Amniotic epithelial cell (primary cell): ENCODE measurements around the gene SLIT3.

Experiments used
- DNase-seq: peaks from one replicate; pipeline ENCODE4 v3.0.0-alpha.2; 2010; ENCODE audit warnings: low read depth

The SLIT3 gene

GRCh38 chr5:169300468-169301385 lies at the start of gene SLIT3:
Gene SLIT3 (minus strand): TSS chr5:169301139. CDS start chr5:169300709, 430 bp downstream.
- peak; percentile 59 for DNase-seq

GRCh38 chr5:169350016-169350415 lies 49.1 kb upstream of the SLIT3 start:
- peak; percentile 92 for DNase-seq

- DNase-seq, result peak; percentile 37
These were observed 46.8 kb upstream of the SLIT3 start for GRCh38 chr5:169347786-169348185.

GRCh38 chr5:169344629-169345028 lies 43.7 kb upstream of the SLIT3 start:
- peak; percentile 26 for DNase-seq

- DNase-seq, result no peak
These were observed 42.8 kb upstream of the SLIT3 start for GRCh38 chr5:169343766-169344165.

GRCh38 chr5:169341556-169341955 lies 40.6 kb upstream of the SLIT3 start:
- DNase-seq, result no peak

GRCh38 chr5:169339869-169340268 lies 38.9 kb upstream of the SLIT3 start:
- DNase-seq, result no peak

GRCh38 chr5:169336242-169336641 lies 35.3 kb upstream of the SLIT3 start:
- no peak for DNase-seq

GRCh38 chr5:169335806-169336205 lies 34.9 kb upstream of the SLIT3 start:
- DNase-seq, result no peak

GRCh38 chr5:169333518-169333917 lies 32.6 kb upstream of the SLIT3 start:
- no peak for DNase-seq

GRCh38 chr5:169331292-169331852 lies 30.4 kb upstream of the SLIT3 start:
- no peak for DNase-seq

- DNase-seq, result no peak
These were observed 27.5 kb upstream of the SLIT3 start for GRCh38 chr5:169328401-169328800.

- DNase-seq, result peak; percentile 3
These were observed 24.3 kb upstream of the SLIT3 start for GRCh38 chr5:169325273-169325672.

GRCh38 chr5:169318556-169318955 lies 17.6 kb upstream of the SLIT3 start:
- DNase-seq, result peak; percentile 55

- DNase-seq, result peak; percentile 21
These were observed 6.7 kb upstream of the SLIT3 start for GRCh38 chr5:169307646-169308045.

- DNase-seq, result no peak
These were observed 4.4 kb upstream of the SLIT3 start for GRCh38 chr5:169305366-169305765.

- no peak for DNase-seq
These were observed 3.2 kb upstream of the SLIT3 start for GRCh38 chr5:169304175-169304574.

GRCh38 chr5:169303119-169303515 lies 2.2 kb upstream of the SLIT3 start:
- peak; percentile 57 for DNase-seq

GRCh38 chr5:169302491-169303118 lies 1.7 kb upstream of the SLIT3 start:
- peak; percentile 73 for DNase-seq

GRCh38 chr5:169301986-169302385 lies 1.0 kb upstream of the SLIT3 start:
- DNase-seq, result no peak

- DNase-seq, result peak; percentile 21
These were observed 521 bp upstream of the SLIT3 start for GRCh38 chr5:169301386-169301934.

- peak; percentile 17 for DNase-seq
These were observed 1.1 kb downstream of the SLIT3 start for GRCh38 chr5:169299663-169300467.
